NCI-H2029 treated with DMSO at 0.1 percent for 48 hours (cell line): ENCODE data around the gene PREX1.

Experiments
- DNase-seq: peaks from one replicate; lab custom pipeline; 2025; lab: John Stamatoyannopoulos, UW

The PREX1 gene

GRCh38 chr20:48680650-48681049 is 147.1 kb downstream of the PREX1 start:
- no peak for DNase-seq

DNA sequence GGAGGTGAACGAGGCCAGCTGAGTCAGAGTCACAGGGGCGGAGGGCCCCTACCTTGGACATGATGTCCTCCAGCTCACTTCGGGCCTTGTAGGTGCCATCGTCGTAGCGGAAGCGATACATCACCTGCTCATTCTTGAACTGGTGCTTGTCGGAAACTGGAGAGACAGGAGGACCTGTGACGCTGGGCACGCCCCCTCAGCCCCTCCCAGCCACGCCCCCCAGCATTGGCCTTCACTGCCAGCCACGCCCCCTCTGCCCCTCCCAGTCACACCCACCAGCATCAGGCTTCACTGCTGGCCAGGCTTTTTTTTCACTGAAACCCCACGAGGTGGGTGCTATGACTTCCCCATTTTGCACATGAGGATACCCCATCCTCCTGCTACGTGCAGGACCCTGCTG is 148.2 kb downstream of the PREX1 start:
- DNase-seq = no peak

DNA sequence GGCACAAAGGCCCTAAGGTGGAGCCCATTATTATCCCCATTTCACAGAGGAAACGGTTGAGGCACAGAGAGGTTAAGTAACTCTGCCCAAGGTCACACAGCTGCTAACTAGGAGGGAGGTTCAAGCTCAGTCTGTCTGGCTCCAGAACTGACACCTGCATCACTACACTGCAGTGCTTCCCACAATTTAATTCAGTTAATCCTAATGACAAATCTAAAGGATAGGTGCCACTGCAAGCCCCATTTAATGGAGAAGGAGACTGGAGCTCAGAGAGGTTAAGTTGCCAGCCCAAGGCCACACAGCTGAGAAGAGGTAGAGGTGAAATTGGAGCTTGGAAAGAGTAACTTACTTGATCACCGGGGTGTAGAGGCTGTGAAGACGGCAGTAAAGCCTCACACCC is 148.8 kb downstream of the PREX1 start:
- no peak for DNase-seq

- DNase-seq = no peak
Measured at GRCh38 chr20:48678421-48678820, 149.4 kb downstream of the PREX1 start.

GRCh38 chr20:48676795-48677460 is 150.9 kb downstream of the PREX1 start:
- DNase-seq = no peak

GRCh38 chr20:48676125-48676524 is 151.7 kb downstream of the PREX1 start:
- DNase-seq = no peak

- DNase-seq = no peak
Measured at GRCh38 chr20:48674461-48674860, 153.3 kb downstream of the PREX1 start.

GRCh38 chr20:48673507-48673906 is 154.3 kb downstream of the PREX1 start:
- DNase-seq = no peak

- DNase-seq = no peak
Measured at GRCh38 chr20:48672324-48672723, 155.5 kb downstream of the PREX1 start.

- no peak for DNase-seq
Measured at GRCh38 chr20:48671141-48671540, 156.7 kb downstream of the PREX1 start.

DNA sequence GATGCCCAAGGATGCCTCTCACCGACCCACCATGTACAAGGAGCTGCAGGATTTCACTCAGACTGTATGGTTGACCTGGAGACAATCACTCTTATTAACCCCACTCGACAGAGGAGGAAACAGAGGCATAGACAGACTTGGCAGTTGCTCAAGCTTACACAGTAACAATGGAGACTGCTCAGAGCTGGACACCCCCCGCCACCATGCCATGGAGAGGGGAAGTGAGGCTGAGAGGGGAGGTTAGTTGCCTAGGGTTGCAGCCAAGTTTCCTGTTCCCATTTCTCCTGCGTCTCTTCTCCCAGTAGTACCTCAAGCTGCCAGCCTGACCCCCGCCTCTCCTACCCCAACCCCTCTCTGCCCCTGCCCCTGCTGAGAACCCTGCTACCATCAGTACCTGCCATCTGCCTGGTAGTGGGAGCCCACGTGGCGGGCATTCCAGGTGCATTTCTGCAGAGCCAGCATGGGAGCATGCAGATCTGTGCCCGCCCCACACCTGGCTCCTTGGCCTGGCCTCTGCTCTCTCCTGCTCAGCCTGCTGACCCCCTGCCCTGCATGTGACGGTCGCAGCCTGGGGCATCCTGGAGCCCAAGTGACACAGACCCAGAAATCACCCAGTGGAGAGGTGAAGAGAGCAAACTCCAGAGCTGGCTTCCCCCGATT is 157.7 kb downstream of the PREX1 start:
- DNase-seq = no peak

DNA sequence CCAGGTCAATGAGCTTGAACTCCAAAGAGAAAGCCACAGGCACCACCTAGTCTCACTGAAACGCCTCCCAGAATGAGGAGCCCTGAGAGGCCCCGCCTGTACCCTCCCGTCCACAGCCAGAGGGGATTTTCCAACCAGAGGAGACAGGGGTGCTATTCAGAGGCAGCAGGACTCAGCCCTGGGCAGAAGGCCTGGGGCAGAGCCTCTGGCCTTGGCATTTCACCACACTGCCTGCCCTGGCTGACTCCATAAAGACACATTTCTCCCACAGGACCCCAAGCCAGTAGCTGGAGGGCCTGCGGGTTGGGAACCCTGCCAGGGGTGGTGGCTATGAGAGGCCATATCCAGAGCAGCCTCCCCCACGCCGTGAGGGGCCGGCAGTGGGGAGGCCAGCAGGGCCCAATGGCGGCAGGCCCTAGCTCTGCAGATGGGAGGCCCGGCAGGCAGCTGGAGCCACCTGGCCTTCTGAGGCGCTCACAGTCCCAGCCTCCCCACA is 159.3 kb downstream of the PREX1 start:
- no peak for DNase-seq

GRCh38 chr20:48667889-48668413 is 159.8 kb downstream of the PREX1 start:
- DNase-seq = no peak

DNA sequence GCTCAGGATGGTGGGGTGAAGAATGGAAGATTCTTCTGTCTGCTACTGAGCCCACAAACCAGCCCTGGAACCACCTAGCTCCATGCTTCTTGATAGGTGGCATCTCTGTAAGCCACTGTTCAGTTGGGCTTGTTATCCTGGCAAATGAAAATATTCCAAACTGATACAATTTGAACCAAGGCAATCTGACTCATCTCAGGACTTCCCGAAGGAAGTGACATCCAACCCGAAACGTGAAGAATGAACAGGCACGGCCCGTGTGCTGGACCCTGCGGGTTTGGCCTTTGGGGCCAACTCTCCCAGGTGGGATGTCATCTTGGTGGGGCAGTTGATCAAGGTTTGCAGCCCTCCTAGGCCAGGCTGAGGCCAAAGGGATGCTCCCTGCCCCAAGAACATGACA is 160.3 kb downstream of the PREX1 start:
- no peak for DNase-seq

DNA sequence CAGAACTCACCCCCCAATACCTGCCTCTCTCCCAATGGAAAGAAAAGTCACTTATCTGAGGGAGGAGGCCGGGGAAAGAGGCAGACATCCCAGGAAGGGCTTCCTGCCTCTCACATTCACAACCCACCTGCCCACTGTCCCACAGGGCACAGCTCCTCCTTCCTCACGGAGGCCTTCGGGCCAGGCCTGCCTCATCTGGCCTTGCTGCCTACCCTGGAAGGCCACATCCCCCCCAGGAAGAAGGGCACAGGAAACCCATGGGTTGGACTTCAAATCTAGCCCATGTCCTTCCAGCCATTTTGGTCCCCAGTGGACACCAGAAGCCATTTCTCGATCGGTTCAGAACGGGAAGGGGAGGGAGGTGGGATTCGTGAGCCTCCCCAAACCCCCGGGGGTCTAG is 162.0 kb downstream of the PREX1 start:
- DNase-seq = no peak

DNA sequence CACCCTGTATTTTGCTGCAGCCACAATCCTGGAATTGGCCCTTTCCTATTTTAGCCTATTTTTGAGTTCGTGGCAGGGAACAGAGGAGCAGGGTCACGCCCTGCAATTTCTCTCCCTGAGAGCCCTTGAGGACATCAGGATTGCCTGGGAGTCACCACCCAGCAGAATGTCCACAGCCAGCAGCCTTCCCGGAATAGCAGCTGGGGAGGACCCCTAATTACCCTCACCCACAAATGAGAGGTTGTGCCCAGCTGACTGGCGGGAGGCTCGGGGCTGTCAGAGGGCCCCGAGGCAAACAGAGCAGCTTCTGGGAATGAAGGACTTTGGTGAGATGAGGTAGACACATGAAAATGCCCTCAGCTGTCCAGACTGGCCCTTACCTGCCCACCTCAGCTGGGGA is 165.1 kb downstream of the PREX1 start:
- no peak for DNase-seq

GRCh38 chr20:48661575-48662455 is 166.0 kb downstream of the PREX1 start:
- no peak for DNase-seq

DNA sequence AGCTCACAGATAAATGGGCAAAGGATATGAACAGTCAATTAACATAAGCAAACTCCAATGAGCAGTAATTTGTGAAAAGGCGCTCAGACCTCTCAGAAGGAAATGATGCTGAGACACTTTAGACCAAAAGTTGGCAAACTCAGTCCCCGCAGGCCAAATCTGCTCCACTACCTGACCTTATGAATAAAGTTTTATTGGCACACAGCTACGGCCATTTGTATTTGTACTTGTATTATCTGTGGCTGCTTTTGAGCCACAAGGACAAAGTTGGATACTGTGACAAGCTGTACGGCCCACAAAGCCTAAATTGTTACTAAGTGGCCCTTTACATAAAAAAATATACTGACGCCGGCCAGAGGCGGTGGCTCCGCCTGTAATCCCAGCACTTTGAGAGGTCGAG is 167.0 kb downstream of the PREX1 start:
- no peak for DNase-seq

GRCh38 chr20:48659858-48660257 is 167.9 kb downstream of the PREX1 start:
- no peak for DNase-seq

- no peak for DNase-seq
Measured at GRCh38 chr20:48658505-48658904, 169.3 kb downstream of the PREX1 start.

GRCh38 chr20:48658198-48658476 is 169.7 kb downstream of the PREX1 start:
- no peak for DNase-seq

DNA sequence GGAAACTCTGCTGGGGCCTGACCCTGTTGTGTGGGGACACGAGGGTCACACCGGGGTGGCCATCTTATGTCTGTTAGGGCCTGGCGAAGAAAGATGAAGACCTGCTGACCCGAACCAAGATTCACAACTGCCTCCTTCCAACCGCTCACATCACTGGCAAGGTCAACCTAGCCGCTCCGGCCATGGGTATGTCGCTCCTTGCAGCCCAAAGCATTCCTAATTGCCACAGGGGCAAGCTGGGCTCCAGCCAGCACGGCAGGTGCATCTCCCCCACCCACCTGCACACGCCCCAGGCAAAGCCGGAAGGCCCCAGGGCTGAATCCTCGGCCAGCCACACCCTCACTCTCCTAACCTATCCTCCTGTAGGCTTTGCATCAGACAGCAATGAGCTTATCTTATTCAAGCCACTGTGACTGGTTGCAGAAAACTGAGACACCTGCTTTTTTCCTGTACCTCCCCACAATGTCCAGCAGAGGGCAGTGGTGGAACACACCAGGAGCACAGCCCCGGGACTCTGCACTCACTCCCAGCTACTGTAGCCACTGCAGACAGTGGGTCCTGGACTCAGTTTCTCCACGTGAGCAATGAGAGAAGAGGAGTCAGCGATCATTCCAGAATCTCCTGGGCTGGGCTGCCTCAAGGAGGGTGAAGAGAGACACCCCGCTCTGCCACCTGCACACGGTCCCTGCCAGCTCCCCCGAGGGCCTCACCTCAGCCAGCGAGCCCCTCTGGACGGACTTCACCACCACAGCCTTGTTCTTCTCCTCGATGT is 170.2 kb downstream of the PREX1 start:
- peak; percentile 10 for DNase-seq
